HG03066 (cell line): ENCODE data around the gene PRIMA1.

Experiments used
- ATAC-seq: cut with Tn5 transposase; IDR thresholded peaks from one replicate; pipeline ENCODE4 v1.9.1; 2021; ENCODE audit warnings: low read depth; ENCODE audit not compliant: unreplicated experiment

The PRIMA1 gene

GRCh38 chr14:93734086-93734822 lies 54.0 kb downstream of the PRIMA1 start:
- no peak for ATAC-seq

GRCh38 chr14:93733631-93734030 lies 54.7 kb downstream of the PRIMA1 start:
- no peak for ATAC-seq

- no peak for ATAC-seq
Observed at GRCh38 chr14:93733231-93733630, 55.1 kb downstream of the PRIMA1 start.

- no peak for ATAC-seq
Observed at GRCh38 chr14:93732524-93732923, 55.8 kb downstream of the PRIMA1 start.

DNA sequence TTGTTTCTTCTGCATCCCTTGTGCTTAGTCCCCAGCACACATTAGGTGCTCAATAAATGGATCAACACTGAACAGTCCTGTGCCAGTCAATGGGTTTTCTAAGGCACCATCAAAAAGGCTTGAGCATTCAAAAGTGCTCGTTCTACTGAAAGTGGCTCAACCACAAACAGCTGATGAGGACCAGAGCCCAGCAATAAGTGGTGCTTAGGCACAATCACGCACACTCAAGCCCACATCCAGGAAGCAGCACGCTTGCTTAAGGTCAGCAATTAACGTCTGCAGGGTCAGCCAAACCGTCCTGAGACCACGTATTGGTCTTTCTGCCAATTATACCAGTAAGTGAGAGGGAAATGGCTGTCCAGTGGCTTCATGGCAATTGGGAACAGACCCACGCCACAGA lies 56.5 kb downstream of the PRIMA1 start:
- ATAC-seq: no peak

GRCh38 chr14:93729993-93730392 lies 58.3 kb downstream of the PRIMA1 start:
- no peak for ATAC-seq

DNA sequence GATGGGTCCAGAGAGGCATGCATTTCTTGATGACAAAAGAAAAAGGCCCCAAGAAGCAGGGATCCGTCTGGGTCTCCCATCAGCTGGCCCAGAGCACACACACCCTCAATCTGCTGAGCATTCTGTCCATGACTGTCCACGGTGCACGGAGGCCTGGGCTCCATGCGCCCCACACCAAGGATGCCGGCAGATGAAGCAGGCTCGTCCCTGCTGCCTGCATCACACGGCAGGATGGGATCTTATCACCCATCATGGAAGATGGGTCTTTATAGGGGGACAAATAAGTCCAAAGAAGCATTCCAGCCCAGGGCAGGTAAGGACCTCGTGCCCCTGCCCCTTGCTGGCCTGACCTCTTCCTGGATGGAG lies 59.7 kb downstream of the PRIMA1 start:
- no peak for ATAC-seq

- no peak for ATAC-seq
Observed at GRCh38 chr14:93727917-93728650, 60.2 kb downstream of the PRIMA1 start.

GRCh38 chr14:93727039-93727740 lies 61.1 kb downstream of the PRIMA1 start:
- no peak for ATAC-seq

DNA sequence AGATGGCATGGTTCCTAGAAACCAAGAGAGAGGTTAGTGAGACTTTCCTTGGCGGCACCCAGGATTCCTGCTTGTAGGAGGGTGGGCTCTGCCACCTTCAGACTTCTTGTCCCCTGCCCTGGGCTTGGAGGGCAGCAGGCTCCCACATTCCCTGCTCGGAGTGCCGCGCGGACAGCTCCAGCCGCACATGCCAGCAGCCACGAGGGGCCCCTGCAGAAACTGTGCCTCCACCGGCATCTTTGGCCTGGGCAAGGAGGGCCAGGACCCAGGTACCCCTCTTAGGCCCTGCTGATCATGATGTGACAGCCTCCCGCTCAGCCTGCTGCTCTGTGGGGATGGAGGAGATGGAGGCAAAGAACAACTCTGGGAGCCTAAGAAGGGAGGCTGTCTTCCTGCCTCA lies 62.3 kb downstream of the PRIMA1 start:
- ATAC-seq: no peak

DNA sequence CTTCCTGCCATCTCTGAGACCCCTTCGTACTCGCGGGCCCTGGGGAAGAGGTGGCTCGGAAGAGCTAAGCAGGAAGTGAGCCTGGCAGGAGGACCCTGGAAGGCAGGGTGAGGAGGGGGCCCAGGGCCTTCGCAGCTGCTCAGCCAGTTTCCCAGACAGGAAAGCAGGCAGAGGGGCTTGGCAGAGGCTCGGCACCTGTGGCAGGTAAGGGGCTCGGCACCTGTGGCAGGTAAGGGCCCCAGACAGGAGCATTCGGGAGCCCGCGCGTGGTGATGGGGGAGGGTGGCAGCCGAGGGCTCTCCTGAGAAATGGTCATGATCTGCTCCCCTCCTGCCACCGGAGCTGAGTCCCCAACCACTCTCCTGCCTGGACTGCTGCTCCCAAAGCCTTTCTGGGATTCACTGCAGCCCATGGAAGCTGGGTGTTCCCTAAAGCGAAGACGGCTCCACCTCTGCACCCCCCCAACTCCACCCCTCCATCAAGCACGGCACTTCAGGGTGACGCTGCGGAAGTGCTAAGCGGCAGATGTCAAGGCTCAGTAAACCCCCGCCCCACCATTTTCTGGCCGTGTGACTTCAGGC lies 63.2 kb downstream of the PRIMA1 start:
- ATAC-seq: no peak

DNA sequence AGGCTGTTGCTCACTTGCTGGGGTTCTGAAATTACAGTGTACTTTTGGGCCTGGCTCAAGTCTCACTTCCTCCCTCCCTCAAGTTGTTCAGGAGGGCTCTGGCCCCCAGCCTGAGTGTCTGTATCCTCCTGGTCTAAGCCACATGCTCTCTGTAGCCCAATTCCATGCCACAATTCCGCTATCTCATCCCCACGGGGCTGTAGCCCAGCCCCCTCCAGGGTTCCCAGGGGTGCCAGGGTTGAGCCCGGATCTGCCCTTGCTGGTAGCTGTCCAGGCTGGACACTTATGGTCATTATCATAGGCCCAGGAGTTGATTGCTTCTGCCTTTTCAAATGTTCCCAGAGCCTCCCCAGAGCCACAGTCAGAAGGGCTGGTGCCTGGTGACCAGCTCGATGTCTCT lies 65.3 kb downstream of the PRIMA1 start:
- ATAC-seq: no peak

- no peak for ATAC-seq
Observed at GRCh38 chr14:93720981-93721483, 67.3 kb downstream of the PRIMA1 start.

DNA sequence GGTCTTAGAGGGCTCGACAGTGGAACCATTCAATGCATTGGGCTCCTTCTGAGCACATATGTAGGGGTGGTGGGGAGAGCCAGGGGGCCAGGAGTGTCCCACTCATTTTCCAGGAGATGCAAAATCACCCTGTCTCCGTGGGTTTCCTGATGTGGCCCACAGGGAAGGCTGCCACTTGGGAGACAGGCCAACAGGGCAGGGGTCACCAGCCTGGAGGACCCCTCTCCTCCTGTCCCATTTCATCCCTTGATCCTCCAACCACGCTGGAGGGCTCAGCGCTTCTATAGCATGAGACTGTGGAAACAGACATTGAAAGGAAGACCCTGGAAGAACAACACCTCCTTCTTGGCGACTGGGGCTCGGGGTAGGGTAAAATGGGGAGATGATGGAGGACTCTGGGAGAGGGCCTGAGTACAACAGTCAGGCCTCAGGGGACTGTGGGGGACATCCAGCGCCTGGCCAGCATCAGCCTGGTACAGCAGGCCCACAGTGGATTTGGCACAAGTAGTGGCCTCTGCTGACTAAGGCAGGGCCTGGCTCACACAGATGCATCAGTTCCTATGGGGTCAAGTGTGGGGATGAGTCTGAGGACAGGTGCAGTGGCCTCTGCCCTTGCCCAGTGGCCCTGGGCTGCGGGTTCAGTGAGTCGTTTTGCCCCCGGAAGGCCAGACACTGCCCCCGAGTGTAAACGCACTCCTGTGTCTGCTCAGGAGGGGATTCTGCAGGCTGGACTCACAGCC lies 68.0 kb downstream of the PRIMA1 start:
- ATAC-seq: no peak

DNA sequence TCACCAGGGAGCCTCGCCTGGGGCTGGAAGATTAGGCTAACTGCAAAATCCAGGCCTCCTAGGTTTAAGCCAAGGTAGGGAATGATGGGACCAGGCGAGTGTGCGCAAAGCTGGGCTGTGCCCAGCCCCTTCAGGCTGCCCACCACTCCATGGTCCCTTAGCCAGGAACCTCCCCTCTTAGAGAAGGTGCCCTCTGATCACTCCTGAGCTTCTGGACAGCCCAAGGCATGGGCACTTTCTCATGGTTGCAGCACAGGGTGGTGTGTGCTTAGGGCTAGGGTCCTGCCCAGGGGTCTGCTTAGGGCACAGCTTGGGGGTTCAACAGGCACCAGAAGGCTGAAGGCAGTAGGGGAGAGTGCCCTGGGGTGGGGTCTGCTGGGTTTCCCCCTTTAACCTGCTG lies 69.0 kb downstream of the PRIMA1 start:
- no peak for ATAC-seq

DNA sequence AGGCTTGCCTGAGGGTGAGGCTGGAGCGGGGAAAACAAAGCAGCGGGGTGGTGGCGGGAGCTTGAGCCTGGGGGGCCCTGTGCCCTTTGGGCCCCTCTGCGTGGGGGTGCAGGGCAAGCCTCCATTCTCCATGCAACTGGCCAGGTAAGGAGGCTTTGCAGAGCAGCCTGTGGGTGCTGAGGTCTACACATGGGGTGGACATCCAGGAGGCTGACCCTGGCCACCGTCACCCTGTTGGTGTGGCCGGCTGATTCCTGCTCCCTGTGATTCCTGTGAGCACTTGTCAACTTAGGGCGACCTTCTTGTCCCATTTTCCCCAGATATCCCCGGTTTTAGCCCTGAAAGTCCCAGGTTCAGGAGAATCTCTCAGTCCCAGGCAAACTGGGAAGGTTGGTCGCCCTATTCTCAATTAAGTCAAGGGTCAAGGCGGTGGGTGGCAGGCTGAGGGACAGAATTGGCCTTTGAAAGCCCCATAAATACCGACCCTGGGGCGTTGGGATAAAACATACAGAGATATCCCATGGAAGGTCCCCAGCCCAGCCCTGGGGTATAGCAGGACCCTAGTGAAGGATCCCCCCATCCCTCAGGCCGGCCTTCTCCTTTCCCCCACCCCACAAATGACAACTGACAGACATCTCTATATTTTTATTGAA lies 70.5 kb downstream of the PRIMA1 start:
- no peak for ATAC-seq

GRCh38 chr14:93716746-93717667 lies 71.3 kb downstream of the PRIMA1 start:
- no peak for ATAC-seq

- ATAC-seq: no peak
Observed at GRCh38 chr14:93716002-93716745, 72.1 kb downstream of the PRIMA1 start.
